HG03066 (cell line): ENCODE results near the gene ADAMTSL3.

ENCODE experiments used
- ATAC-seq: cut with Tn5 transposase; IDR thresholded peaks from one replicate; pipeline ENCODE4 v1.9.1; 2021; ENCODE audit warnings: low read depth; ENCODE audit not compliant: unreplicated experiment

The ADAMTSL3 gene

DNA sequence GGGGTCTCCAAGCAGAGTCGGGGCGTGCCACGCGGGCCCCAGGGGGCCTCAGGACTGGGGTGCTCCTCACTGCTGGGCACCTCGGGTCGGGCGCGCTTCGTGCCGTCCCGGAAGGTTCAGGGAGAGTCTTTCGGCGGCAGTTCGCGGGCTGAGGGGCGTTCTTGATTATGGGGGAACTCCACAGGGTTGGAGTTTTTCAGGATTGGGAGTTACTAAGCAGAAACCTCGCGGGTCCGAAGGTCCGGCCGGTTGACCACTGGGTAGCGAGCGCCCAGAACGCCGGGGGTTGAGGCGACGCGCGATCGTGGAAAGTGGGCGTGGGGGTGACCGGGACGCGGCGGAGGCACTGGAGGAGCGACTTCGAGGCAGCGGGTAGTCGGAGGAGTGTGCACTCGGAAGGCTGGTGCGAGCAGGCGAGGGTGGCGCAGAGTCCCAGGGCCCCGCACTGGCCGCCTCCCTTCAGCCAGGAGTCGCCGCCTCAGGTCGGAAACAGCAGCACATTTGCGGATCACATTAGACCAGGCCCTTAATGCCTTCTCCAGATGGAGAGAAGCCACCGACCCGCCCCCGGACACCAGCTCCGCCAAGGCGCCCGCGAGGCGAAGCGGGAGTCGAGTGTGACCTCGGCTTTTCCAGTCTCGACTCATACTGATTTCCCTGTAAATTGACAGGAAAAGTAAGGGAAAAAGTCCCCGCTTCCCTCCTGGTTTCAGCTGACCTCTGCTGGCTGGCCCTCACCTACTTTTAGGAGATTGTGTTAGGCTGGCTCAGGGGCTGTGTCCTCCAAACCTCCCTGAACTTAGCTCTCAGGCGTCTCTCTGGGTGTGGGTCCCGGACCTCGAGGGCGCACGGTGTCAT lies 685 bp downstream of the ADAMTSL3 start:
- no peak for ATAC-seq

DNA sequence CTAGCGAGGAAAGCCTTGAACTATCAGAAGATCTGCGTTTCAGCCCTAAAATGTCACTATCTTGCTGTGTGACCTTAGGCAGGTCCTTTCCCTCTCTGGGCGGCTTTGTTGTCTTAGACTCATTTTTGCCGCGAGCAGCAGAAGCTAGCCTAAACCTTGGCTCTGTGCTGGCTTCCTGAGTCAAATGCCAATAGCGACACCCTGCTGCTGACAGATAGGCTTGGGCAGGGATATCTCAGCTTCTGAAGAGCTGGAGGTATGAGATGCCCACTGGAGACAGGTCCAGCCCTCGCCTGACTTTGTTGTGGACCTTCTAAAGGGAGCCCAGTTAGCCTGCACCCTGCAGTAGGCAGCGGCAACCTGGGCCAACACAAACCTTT lies 1.3 kb downstream of the ADAMTSL3 start:
- ATAC-seq, result no peak

GRCh38 chr15:83656192-83656591 lies 2.3 kb downstream of the ADAMTSL3 start:
- no peak for ATAC-seq

DNA sequence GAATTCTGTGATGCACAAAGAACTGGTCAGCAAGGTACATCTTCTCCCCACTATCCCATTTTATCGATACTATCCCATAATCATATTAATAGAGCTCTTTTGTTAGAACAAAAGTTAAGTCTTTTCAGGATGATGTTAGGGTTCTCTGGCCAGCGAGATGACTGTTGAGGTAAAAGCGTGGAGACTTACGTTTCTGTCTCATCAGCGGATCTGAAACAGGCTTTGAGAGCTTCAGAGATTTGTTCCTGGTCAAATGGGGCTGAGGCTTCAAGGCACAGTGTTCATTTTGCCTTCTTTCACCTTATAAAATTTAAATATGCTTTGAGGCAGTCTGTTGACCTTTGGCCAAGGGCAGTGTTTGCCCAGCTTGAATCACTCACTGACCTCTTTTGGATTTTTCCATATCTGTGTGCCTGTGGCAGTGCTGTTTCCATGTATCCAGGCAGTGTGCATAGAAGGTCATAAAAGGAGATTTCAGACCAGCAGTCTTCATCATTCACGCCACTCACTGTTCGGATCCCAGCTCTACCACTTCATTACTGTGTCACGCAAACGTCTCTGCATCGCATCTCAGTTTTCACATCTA lies 3.1 kb downstream of the ADAMTSL3 start:
- no peak for ATAC-seq

DNA sequence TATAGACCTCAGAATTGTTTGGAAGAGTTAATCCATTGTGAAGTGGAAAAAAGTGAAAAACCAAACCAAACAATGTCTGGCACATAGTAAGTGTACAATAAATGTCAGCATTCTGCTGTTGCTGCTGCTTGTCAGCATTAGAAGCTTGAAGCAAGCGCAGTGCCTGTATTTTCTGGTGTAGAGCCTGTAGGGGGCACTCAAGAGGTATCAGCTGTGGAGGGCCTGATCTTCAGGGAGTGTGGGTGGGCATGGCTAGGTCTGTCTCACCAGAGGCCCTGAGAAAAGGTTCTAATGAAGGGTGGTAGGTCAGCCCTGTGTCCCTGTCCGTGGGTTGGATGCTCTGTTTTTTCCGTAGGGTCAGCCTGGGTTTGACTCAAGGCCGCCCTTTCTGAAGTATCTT lies 3.6 kb downstream of the ADAMTSL3 start:
- no peak for ATAC-seq

- no peak for ATAC-seq
Observed at GRCh38 chr15:83658430-83659416, 4.8 kb downstream of the ADAMTSL3 start.

- ATAC-seq, result no peak
Observed at GRCh38 chr15:83659417-83659812, 5.5 kb downstream of the ADAMTSL3 start.

- ATAC-seq, result no peak
Observed at GRCh38 chr15:83665480-83665879, 11.6 kb downstream of the ADAMTSL3 start.

- ATAC-seq, result no peak
Observed at GRCh38 chr15:83670672-83671229, 16.8 kb downstream of the ADAMTSL3 start.

- ATAC-seq, result no peak
Observed at GRCh38 chr15:83671603-83672002, 17.7 kb downstream of the ADAMTSL3 start.

- ATAC-seq, result no peak
Observed at GRCh38 chr15:83673385-83673784, 19.5 kb downstream of the ADAMTSL3 start.

DNA sequence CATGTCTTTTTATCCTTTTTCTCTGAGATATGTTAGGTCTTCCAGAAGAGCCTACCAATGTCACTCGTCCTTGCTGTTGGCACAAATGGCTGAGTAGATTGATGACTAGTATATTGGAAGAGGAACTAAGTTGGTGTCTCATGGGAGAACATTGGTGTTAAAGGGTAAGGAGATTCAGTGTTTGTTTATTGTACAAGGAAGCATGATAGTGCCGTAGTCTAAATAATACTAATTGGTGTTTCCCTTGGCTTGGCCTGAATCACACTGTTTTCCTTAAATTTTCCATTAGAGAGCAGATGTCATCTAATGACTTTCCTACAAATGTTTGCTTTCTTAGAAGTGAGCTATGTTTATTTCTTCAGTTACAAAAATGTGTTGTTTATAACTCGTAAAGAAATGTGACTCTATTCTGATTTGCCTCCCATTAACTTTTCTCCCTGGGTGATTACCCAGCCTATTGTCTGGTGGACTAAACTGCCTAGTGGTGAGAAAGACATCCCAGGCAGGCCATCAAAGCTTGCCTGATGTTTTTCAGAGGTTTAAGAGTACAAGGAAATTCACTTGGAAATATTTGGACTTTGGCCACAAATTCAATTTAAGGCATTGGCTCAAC lies 28.7 kb downstream of the ADAMTSL3 start:
- ATAC-seq, result no peak

DNA sequence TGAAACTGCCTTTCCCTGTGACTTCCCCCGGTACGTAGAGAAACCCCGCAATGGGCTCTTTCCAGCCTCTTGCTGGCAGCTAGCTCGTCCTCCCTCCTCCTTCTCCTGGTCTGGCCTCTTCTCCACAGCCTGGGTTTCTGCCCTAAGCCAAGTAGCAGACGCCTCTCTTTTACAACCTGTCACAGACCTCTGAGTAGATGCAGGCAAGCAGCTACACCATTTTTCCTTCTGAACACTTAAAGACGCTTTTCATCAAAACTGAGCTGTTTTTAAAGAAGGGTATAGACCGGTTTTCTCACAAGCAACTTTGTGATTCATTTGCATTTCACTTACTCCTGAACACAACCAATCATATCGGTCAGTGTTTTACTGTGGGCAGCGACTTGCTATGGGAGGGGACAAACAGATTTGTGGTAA lies 32.0 kb downstream of the ADAMTSL3 start:
- ATAC-seq, result no peak

- no peak for ATAC-seq
Observed at GRCh38 chr15:83688201-83688600, 34.3 kb downstream of the ADAMTSL3 start.

GRCh38 chr15:83690676-83691075 lies 36.8 kb downstream of the ADAMTSL3 start:
- no peak for ATAC-seq

- no peak for ATAC-seq
Observed at GRCh38 chr15:83692746-83693581, 39.0 kb downstream of the ADAMTSL3 start.

GRCh38 chr15:83694015-83694414 lies 40.1 kb downstream of the ADAMTSL3 start:
- no peak for ATAC-seq

GRCh38 chr15:83694536-83694935 lies 40.6 kb downstream of the ADAMTSL3 start:
- no peak for ATAC-seq

- ATAC-seq, result no peak
Observed at GRCh38 chr15:83695246-83695645, 41.3 kb downstream of the ADAMTSL3 start.
